CD4-positive, alpha-beta T cell treated with Interleukin-2 at 100 ng/mL for 4 hours (primary cell): Measurements from ENCODE around the gene MOXD1.

ENCODE experiments used
- DNase-seq: peaks from one replicate; pipeline ENCODE4 v3.0.0-alpha.2; 2020; ENCODE audit warnings: low spot score

Gene MOXD1

DNA sequence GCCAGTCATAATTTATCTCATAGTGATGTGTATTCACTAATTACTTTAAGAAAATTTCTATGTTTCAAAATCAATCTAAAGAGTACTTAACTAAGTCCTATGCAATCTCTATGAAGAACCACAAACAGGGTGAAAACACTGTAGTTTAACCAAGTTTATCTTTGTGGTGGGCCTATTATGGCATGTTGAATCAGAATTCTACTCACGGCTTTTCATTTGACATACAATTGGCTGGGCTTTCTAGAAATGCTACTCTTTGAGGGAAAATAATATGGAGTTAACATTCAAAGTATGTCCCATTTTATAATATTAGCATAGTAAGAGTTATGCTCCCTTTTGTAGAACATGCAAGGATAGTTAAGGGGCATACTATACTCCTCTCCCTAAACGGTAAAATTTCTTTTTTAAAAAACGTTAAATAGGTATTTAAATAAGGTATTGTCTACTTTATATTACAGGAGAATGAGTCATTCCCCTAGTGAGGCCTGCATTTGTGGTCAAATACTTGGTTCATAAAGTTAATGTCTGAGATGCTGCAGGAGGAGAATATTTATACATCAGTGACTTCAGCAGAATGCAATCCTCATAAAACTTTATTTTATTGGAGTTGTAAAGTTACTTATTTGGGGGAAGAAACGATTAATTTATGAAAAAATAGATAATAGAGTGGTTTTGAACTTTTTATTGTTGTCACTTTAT lies 1.8 kb downstream of the MOXD1 start:
- DNase-seq, result no peak

GRCh38 chr6:132395015-132395597 lies 6.2 kb downstream of the MOXD1 start:
- no peak for DNase-seq

GRCh38 chr6:132392792-132393191 lies 8.5 kb downstream of the MOXD1 start:
- no peak for DNase-seq

DNA sequence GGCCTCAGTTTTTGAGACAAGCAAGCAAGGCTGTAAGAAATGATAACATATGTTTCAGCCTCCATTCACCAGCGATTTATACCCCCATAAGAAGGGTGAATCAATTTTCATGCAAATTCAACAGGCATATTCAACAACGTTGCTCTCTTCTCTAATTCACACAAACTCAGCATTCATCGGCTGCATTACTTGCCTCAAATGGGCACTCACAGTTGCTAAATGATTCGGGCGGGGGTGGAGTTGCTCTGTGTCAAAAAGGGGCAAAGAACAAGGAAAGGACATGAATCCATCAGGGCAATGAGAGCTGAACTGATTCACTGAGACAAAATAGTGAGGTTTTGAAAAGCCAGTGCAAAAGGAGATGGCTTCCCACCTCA lies 9.0 kb downstream of the MOXD1 start:
- no peak for DNase-seq

- no peak for DNase-seq
These were observed 9.6 kb downstream of the MOXD1 start for GRCh38 chr6:132391391-132392269.

- no peak for DNase-seq
These were observed 10.8 kb downstream of the MOXD1 start for GRCh38 chr6:132390451-132390850.

DNA sequence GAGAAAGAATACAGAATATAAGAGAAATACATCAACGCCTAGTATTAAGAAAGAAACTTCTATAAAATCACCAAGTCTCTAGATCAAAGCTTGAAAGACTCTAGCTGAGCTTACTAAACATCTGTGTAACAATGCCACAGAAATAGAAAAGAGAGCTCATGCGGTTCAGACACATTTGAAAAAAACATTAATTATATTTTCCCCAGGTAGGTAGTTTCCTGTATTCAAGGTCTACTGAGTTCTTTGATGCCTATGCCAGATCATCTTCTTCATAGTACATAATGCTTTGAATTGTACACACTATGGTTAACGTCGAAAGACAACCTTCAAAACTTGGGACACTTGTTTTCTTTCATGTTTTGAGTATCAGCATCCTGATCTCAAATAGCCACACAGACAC lies 11.3 kb downstream of the MOXD1 start:
- no peak for DNase-seq

DNA sequence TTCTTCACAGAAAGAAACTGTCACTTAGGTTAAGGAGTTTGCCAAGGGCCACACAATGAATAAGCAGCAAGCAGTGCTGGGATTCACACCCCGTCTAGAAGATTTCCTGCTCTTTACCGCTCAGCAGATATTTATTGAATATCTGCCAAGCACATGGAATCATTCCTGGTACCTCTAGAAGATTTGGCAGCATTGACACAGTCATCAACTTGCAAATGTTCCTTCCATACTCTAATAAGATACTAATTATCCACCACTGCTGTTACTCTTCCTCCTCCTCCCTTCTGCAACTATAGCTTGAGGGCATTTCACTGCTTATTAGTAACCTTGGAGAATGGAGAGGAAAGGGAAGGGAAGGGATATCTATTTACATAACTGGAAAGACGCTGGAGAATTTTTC lies 13.0 kb downstream of the MOXD1 start:
- DNase-seq, result no peak

GRCh38 chr6:132382630-132383175 lies 18.6 kb downstream of the MOXD1 start:
- no peak for DNase-seq

DNA sequence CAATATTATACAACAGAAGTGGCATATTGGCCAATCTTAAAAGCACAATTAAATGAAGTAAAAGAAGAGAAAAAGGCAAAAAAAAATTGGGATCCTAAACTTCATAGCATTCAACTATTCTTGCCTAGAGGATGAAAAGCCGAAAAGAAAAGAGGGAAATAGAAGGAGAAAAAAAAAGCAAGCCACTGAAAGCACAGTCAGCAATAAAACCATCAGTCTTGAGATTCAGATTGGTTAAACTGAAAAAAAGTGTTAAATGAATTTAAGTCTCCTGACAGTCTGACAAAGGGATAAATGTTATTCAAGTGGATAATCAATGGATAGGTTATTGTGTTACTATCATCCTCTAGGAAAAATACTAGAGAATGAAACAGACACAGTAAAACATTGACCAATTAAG lies 19.9 kb downstream of the MOXD1 start:
- DNase-seq, result no peak

GRCh38 chr6:132380358-132381029 lies 20.8 kb downstream of the MOXD1 start:
- no peak for DNase-seq

DNA sequence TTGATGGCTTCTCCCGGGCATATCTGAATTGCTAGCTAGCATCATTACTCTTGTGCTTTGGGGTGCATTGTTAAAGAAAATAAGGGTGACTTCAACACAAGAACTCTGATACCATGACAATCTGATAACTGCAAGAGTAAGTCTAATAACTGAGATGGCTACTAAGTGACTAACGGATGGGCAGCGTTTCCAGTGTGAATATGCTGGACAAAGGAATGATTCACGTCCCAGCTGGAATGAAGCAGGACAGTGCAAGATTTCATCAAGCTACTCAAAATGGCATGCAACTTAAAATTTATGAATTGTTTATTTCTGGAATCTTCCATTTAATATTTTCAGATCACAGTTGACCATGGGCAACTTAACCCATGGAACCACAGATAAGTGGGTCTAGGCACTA lies 31.7 kb downstream of the MOXD1 start:
- no peak for DNase-seq

GRCh38 chr6:132368916-132369481 lies 32.3 kb downstream of the MOXD1 start:
- DNase-seq, result no peak

DNA sequence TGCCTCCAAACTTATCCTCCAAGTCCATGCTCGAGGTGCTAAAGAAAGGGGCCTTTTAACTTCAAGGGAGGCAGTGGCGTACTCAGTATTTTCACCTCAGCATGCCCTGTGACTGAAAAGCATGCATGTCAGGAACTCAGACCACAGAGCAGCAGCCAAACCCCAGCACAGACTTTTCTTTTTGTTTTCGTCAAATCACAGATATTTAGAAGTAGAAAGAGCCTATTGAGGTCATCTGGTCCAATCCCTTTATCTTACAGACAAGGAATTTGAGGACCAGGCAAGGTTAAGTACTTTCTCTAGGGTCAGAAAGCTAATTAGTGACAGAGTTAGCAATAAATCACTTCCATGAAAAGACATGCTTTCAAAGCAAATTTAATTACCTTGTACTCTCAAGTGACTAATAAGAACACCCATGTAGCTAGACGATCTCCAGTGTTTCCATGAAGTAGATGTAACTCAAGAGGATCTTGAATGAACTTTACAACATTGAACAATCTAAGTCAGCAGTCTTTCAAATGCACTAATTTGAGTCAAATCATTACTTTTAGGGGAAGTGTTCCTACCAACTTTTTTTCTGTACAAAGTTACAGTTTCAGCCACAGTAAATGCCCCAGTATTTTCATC lies 35.9 kb downstream of the MOXD1 start:
- DNase-seq, result no peak

GRCh38 chr6:132364306-132365074 lies 36.8 kb downstream of the MOXD1 start:
- DNase-seq, result no peak

- DNase-seq, result no peak
These were observed 38.7 kb downstream of the MOXD1 start for GRCh38 chr6:132362442-132363185.

GRCh38 chr6:132361101-132361500 lies 40.2 kb downstream of the MOXD1 start:
- no peak for DNase-seq

- no peak for DNase-seq
These were observed 41.4 kb downstream of the MOXD1 start for GRCh38 chr6:132359886-132360285.

DNA sequence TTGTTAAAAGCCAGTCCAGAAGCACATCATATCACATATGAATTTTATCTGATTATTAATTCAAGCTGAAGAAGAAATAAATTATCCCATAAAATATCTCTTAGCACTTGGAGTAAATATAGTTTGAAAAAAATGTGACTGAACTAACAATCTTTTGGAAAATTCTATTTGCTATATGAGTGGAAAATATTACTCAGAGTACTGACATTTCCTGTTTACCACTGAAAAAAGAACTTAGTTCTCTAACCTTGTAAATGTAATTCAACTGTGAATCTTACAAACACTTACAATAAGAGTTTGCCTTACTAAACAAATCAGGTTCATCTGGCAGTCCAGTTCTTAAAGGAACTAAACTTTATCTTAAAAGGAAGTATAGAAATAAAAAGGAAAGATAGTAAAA lies 44.2 kb downstream of the MOXD1 start:
- no peak for DNase-seq
